NCI-H748 (cell line): ENCODE data around the gene AXIN2.

ENCODE experiments used
- DNase-seq: peaks from one replicate; lab custom pipeline; 2025; ENCODE audit not compliant: unreplicated experiment; lab: John Stamatoyannopoulos, UW

AXIN2 gene

GRCh38 chr17:65583921-65584603 lies 22.6 kb upstream of the AXIN2 start:
- no peak for DNase-seq

GRCh38 chr17:65576939-65577338 lies 15.5 kb upstream of the AXIN2 start:
- no peak for DNase-seq

- DNase-seq: no peak
Measured at GRCh38 chr17:65573282-65573602, 11.8 kb upstream of the AXIN2 start.

GRCh38 chr17:65572581-65573281 lies 11.3 kb upstream of the AXIN2 start:
- no peak for DNase-seq

- no peak for DNase-seq
Measured at GRCh38 chr17:65572186-65572580, 10.7 kb upstream of the AXIN2 start.

GRCh38 chr17:65568918-65569317 lies 7.5 kb upstream of the AXIN2 start:
- no peak for DNase-seq

- DNase-seq: no peak
Measured at GRCh38 chr17:65567566-65567965, 6.1 kb upstream of the AXIN2 start.

GRCh38 chr17:65565559-65565958 lies 4.1 kb upstream of the AXIN2 start:
- DNase-seq: no peak

GRCh38 chr17:65564793-65565192 lies 3.3 kb upstream of the AXIN2 start:
- DNase-seq: peak; percentile 80

- DNase-seq: no peak
Measured at GRCh38 chr17:65562206-65562531, 721 bp upstream of the AXIN2 start.

- peak; percentile 91 for DNase-seq
Measured at GRCh38 chr17:65560628-65561451, 608 bp downstream of the AXIN2 start.

GRCh38 chr17:65559804-65560627 lies 1.4 kb downstream of the AXIN2 start:
- peak; percentile 57 for DNase-seq

GRCh38 chr17:65559461-65559803 lies 2.0 kb downstream of the AXIN2 start:
- no peak for DNase-seq

- peak; percentile 49 for DNase-seq
Measured at GRCh38 chr17:65558683-65559460, 2.6 kb downstream of the AXIN2 start.

GRCh38 chr17:65558311-65558682 lies 3.2 kb downstream of the AXIN2 start:
- DNase-seq: no peak

- no peak for DNase-seq
Measured at GRCh38 chr17:65557349-65558310, 3.8 kb downstream of the AXIN2 start.

- DNase-seq: no peak
Measured at GRCh38 chr17:65556910-65557348, 4.5 kb downstream of the AXIN2 start.

- peak; percentile 61 for DNase-seq
Measured at GRCh38 chr17:65556014-65556909, 5.2 kb downstream of the AXIN2 start.
